IPS-15b (cell line): ENCODE measurements around the gene TMPRSS11D.

Experiments used
- H3K27me3 ChIP-seq: one replicate; pipeline ENCODE4 v1.6.1; 2013; ENCODE audit warnings: low read length; ENCODE audit not compliant: control insufficient read depth, insufficient read depth
- H3K36me3 ChIP-seq: one replicate; pipeline ENCODE4 v1.6.1; 2013; ENCODE audit warnings: low read length; ENCODE audit not compliant: control insufficient read depth, insufficient read depth
- H3K4me1 ChIP-seq: one replicate; pipeline ENCODE4 v1.6.1; 2013; ENCODE audit warnings: mild to moderate bottlenecking, low read length; ENCODE audit not compliant: control insufficient read depth, insufficient read depth
- H3K4me3 ChIP-seq: one replicate; pipeline ENCODE4 v1.5.1; 2013; ENCODE audit warnings: low read depth, low read length
- H3K9ac ChIP-seq: one replicate; pipeline ENCODE4 v1.6.1; 2013; ENCODE audit warnings: low read depth, mild to moderate bottlenecking, low read length
- H3K9me3 ChIP-seq: one replicate; pipeline ENCODE4 v1.6.1; 2013; ENCODE audit warnings: mild to moderate bottlenecking, low read length; ENCODE audit not compliant: control insufficient read depth, insufficient read depth

The TMPRSS11D gene

GRCh38 chr4:67820903-67821302 is 62.9 kb downstream of the TMPRSS11D start:
- Histone ChIP-seq H3K4me3 (no peak overlapping the region), H3K27me3 (no peaks in the 10 kb centered on the region), H3K9ac (no peak overlapping the region), H3K9me3 (no peaks in the 10 kb centered on the region), H3K36me3 (no peaks in the 10 kb centered on the region), H3K4me1 (no peaks in the 10 kb centered on the region)

DNA sequence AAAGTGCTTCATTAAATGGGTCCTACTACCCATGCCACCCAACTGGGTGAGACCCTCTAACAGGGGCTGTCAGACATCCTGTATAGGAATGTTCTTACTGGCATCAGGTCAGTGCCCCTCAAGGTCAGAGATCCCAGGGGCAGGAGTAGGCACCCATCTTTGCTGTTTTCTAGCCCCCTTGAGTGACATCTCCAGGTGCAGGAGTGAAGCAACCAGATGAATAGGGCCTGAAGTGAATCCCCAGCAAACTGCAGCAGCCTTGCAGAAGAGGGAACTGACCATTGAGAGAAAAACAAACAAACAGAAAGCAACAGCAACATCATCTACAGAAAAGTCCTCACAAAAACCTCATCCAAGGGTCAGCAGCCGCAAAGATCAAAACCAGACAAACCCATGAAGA is 73.8 kb downstream of the TMPRSS11D start:
- Histone ChIP-seq H3K9ac (no peak overlapping the region), H3K4me3 (no peak overlapping the region), H3K9me3 (no peaks in the 10 kb centered on the region), H3K4me1 (no peaks in the 10 kb centered on the region), H3K27me3 (no peaks in the 10 kb centered on the region), H3K36me3 (no peaks in the 10 kb centered on the region)

GRCh38 chr4:67809502-67809901 is 74.3 kb downstream of the TMPRSS11D start:
- H3K4me3 ChIP-seq = no peak overlapping the region
- no peaks in the 10 kb centered on the region for H3K4me1 ChIP-seq
- H3K27me3 ChIP-seq = no peaks in the 10 kb centered on the region
- no peaks in the 10 kb centered on the region for H3K36me3 ChIP-seq
- no peak overlapping the region for H3K9ac ChIP-seq
- H3K9me3 ChIP-seq = no peaks in the 10 kb centered on the region

DNA sequence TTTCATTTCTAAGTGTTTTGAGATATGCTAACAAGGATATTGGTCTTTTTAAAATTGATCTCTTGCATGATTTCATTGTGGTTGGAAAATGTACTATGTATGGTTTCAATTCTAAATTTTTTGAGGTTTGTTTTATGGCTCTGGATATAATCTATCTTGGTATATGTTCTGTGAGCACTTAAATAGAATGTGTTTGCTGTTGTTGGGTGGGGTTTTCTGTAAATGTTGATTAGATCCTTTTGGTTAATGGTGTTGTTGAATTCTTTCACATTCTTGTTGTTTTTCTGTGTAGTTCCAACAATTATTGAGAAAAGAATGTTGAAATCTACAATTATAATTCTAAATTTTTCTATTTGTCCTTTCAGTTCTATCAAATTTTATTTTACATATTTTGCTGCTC is 87.0 kb downstream of the TMPRSS11D start:
- H3K4me1 ChIP-seq = no peaks in the 10 kb centered on the region
- H3K9me3 ChIP-seq = no peaks in the 10 kb centered on the region
- H3K27me3 ChIP-seq = no peaks in the 10 kb centered on the region
- H3K9ac ChIP-seq = no peak overlapping the region
- no peaks in the 10 kb centered on the region for H3K36me3 ChIP-seq
- H3K4me3 ChIP-seq = no peak overlapping the region

GRCh38 chr4:67790721-67791120 is 93.1 kb downstream of the TMPRSS11D start:
- no peaks in the 10 kb centered on the region for H3K4me1 ChIP-seq
- H3K27me3 ChIP-seq = no peaks in the 10 kb centered on the region
- H3K36me3 ChIP-seq = no peaks in the 10 kb centered on the region
- H3K4me3 ChIP-seq = no peak overlapping the region
- H3K9me3 ChIP-seq = no peaks in the 10 kb centered on the region
- no peak overlapping the region for H3K9ac ChIP-seq

DNA sequence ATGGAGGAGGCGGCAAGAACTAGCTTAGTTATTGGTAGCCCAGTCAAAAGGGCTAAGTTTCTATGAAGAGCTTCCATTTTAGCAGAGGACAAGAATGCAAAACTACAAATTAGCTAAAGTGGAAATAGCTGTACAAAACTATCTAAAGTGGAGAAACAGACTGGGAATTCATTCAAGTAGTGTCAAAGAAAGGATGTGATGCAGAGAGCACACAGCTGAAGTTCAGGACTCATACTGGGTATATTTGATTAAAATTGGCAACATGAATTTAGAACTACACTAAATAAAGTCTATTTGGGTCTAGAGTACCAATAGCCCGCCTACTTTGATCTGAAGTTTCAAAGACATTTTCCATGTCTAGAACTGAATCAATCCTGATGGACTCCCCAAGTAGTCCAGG is 96.5 kb downstream of the TMPRSS11D start:
- H3K4me3 ChIP-seq = no peak overlapping the region
- H3K27me3 ChIP-seq = no peaks in the 10 kb centered on the region
- H3K9ac ChIP-seq = no peak overlapping the region
- no peaks in the 10 kb centered on the region for H3K9me3 ChIP-seq
- H3K4me1 ChIP-seq = no peaks in the 10 kb centered on the region
- H3K36me3 ChIP-seq = no peaks in the 10 kb centered on the region

- Histone ChIP-seq H3K9ac (no peak overlapping the region), H3K9me3 (no peaks in the 10 kb centered on the region), H3K36me3 (no peaks in the 10 kb centered on the region), H3K27me3 (no peaks in the 10 kb centered on the region), H3K4me1 (no peaks in the 10 kb centered on the region), H3K4me3 (no peak overlapping the region)
Measured at GRCh38 chr4:67785528-67785927, 98.3 kb downstream of the TMPRSS11D start.

DNA sequence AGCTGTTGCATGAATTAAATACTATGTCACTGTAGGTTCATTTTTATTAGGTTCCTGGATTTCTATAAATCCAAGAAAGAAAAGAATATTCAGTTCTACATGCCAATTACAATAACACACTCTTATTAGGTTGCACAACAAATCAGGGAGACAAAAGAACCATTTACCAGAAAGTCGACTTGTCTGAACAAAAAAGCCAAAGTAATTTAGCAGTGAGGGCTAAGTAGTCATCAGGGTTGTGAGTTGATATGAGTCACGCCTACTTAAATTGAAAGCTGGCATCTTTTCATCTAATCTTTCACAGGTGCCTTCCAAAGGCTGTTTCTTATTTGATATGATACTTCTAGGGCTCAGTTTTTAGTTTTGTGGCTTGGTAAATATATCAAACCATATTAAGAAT is 104.2 kb downstream of the TMPRSS11D start:
- Histone ChIP-seq H3K4me3 (no peak overlapping the region), H3K36me3 (no peaks in the 10 kb centered on the region), H3K4me1 (no peaks in the 10 kb centered on the region), H3K9me3 (no peaks in the 10 kb centered on the region), H3K27me3 (no peaks in the 10 kb centered on the region), H3K9ac (no peak overlapping the region)

GRCh38 chr4:67776746-67777145 is 107.1 kb downstream of the TMPRSS11D start:
- H3K4me1 ChIP-seq = no peaks in the 10 kb centered on the region
- no peak overlapping the region for H3K9ac ChIP-seq
- H3K27me3 ChIP-seq = no peaks in the 10 kb centered on the region
- no peaks in the 10 kb centered on the region for H3K36me3 ChIP-seq
- no peak overlapping the region for H3K4me3 ChIP-seq
- no peaks in the 10 kb centered on the region for H3K9me3 ChIP-seq
